NCI-H2196 (cell line): ENCODE measurements around the gene PLXND1.
"Not testable (repeated sequence)": the region's sequence is repeated elsewhere in the genome, so short reads cannot be mapped to it uniquely, and the experiment has no call there.

Experiments used
- DNase-seq: peaks from one replicate; lab custom pipeline; 2025; ENCODE audit not compliant: unreplicated experiment; lab: John Stamatoyannopoulos, UW

The PLXND1 gene

GRCh38 chr3:129606636-129607390 is at the start of gene PLXND1:
PLXND1 (minus strand) TSS chr3:129606676; CDS start chr3:129606639, 37 bp downstream.
- DNase-seq = peak; percentile 81

GRCh38 chr3:129655291-129655700 is 48.8 kb upstream of the PLXND1 start:
- DNase-seq = no peak

DNA sequence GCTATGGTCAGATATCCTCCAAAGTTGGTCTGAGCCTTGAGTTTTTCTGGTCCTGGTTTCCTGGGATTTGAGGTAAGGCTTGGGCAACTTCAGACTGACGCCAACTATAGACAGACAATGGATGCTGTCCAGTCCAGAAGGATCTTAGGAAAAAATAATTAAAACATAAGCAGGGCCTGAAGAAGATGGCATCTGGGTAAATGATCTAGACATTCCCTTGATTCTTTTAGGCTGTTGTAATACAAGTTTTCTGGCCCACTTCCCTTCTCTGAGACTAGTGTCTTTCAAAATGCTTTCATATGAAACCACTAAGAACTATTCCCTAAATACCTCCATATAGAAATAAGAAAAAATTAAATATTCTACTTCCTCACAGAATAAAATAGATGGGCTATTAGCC is 47.7 kb upstream of the PLXND1 start:
- no peak for DNase-seq

DNA sequence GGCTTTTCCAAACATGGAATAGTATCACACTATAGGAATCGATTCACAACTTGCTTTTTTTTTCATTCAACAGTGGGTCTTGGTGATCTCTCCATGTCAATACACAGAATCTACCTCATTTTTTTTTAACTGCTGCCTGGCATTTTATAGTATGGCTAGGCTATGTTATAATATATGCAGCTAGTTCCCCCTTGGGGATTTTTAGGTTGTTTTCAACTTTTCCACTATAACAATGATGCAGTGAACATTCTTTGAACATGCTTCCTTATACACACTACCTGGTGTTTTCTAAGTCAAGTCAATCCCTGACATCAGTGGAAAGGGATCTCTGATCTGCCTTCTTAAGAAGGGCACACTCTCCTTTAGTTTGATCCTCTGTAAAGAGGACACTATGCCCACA is 46.5 kb upstream of the PLXND1 start:
- no peak for DNase-seq

GRCh38 chr3:129651435-129652202 is 45.1 kb upstream of the PLXND1 start:
- DNase-seq = peak; percentile 35

GRCh38 chr3:129650256-129650872 is 43.9 kb upstream of the PLXND1 start:
- DNase-seq = peak; percentile 43

DNA sequence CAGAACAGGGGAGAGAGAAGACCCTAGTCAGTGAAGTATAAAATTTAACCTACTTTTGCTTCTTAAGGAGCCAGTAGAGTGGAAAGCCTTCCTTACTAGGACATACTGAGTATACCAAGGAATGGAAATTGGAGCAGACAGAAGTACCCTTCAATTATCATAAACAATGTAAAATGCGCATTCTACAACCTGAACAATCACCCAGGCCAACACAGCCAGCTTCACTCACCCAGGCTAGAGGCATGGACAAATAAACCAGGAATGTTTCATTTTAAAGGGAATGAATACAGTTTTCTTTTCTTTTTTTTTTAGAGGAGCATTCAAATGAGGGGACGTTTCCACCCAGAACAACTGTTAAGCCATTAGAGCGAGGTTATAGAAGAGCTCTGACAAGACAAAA is 41.9 kb upstream of the PLXND1 start:
- DNase-seq = no peak

- DNase-seq = no peak
These were observed 38.8 kb upstream of the PLXND1 start for GRCh38 chr3:129645286-129645685.

- DNase-seq = no peak
These were observed 38.4 kb upstream of the PLXND1 start for GRCh38 chr3:129644836-129645235.

- DNase-seq = not testable (repeated sequence)
These were observed 35.2 kb upstream of the PLXND1 start for GRCh38 chr3:129641567-129642260.

DNA sequence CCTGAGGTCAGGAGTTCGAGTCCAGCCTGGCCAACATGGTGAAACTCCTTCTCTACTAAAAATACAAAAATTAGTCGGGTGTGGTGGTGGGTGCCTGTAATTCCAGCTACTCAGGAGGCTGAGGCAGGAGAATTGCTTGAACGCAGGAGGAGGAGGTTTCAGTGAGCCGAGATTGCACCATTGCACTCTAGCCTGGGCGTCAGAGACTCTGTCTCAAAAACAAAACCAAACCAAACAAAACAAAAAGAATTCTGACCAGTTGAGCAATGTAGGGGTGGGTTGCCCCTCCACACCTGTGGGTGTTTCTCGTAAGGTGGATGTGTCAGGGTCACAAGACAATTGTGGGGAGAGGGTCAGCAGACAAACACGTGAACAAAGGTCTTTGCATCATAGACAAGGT is 34.5 kb upstream of the PLXND1 start:
- not testable (repeated sequence) for DNase-seq

GRCh38 chr3:129638481-129638880 is 32.0 kb upstream of the PLXND1 start:
- no peak for DNase-seq

- no peak for DNase-seq
These were observed 29.6 kb upstream of the PLXND1 start for GRCh38 chr3:129636082-129636481.

DNA sequence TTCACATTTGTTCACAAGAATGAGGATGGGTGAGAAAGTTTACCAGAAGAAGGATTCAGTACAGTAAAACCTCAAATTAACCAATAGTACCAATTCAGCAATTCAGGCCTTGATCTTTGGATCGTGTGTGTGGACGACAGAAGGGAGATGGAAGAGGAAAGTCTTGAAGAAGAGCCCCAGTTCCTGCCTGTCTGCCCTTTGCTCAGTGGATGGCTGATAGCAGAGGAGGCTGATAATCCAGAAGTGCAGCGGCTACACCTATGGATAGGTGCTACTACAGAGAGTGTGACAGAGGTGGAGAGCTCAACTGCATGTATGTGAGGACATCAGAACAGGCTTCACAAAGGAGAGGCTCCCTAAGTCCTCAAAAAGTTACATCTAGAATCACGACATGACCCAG is 29.2 kb upstream of the PLXND1 start:
- DNase-seq = no peak

- DNase-seq = no peak
These were observed 27.4 kb upstream of the PLXND1 start for GRCh38 chr3:129633751-129634481.

GRCh38 chr3:129632977-129633376 is 26.5 kb upstream of the PLXND1 start:
- DNase-seq = no peak

- no peak for DNase-seq
These were observed 26.1 kb upstream of the PLXND1 start for GRCh38 chr3:129632556-129632955.

DNA sequence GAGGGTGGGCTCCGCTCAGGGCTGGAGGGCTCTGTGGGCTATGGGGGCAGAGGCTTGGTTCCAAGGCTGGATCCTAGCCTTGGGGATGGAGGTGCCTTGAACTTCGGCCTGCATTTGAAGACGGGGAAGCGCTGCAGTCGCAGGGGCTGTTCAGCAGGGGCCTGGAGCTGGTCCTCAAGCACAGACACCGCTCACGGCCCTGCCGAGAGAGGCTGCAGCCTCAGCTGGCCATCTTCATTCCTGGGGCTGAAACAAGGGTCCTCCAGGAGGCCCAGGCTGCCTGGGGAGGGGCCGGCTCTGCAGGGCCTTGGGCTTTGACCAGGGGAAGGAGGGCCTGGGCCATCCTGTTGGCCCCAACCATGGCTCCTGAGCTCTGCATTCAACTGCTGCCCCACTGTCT is 25.6 kb upstream of the PLXND1 start:
- DNase-seq = no peak

DNA sequence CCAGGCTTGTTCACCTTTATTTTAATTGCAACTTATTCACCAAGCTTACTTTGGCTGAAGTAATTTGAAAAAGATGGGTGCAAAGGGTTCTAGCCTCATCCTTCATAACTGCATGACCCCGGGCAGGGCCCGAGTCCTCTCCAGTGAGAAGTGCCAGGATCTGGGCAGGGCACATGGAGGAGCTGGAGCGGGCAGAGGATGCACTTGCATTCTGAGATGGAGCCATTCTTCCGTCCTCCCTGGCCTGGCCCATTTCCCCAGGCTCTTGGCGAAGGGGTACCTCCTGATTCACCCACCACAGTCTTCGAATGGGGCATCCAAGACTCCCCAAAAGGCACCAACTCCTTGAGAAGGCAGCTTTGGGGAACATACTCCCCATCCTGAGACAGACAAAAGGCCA is 22.5 kb upstream of the PLXND1 start:
- no peak for DNase-seq

- no peak for DNase-seq
These were observed 21.7 kb upstream of the PLXND1 start for GRCh38 chr3:129628169-129628522.
